ENCODE measurements around the gene ROCK1.

DNA sequence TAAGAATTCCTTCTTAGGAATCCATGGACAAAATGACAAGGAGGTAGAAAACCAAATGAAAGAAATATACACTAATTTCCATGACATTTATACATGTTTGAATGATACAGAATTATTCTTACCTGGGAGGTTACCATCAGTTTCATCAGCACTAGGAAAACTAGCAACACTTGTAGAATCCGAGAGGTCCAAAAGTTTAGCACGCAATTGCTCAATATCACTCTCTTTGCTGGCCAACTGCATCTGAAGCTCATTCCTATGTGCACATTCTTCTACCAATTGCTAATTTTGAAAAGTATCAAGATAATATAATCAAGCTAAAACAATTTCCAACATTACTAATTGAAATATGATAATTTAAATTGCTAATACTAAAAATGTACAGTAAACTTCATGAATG is 144.8 kb downstream of the ROCK1 start:
- TF ChIP-seq POLR2AphosphoS5 (IDR thresholded peaks at IDR 0.05; ENCODE audit: low read depth, low read length) (no peak), POLR2A (IDR thresholded peaks at IDR 0.05; ENCODE audit: low read depth, low read length) (no peak), TAF1 (IDR thresholded peaks at IDR 0.05; ENCODE audit: borderline replicate concordance, low read depth, low read length) (no peak)
